Measurements from ENCODE around the gene ZBTB20. TPM values are rescaled to one million over a fixed set of nuclear protein-coding genes. Genes with fewer than 3 reads are reported as not detected.

ZBTB20 gene
- total and polyA plus RNA-seq, 10 donors, result 0.32 to 89.7 (median 71.8) TPM

- H3K27ac ChIP-seq, result no peak overlapping the region
- no peak for DNase-seq
- no peak overlapping the region for H3K4me3 ChIP-seq
- 56 to 93% (median 79%) methylated on average over 1 of the region's 1 CpG for WGBS, 5 donors
- H3K27me3 ChIP-seq (replicated peaks in 1 of 7), result no peaks in the 10 kb centered on the region
- intact Hi-C loops (cut with DNase I; ENCODE audit: low total_unique reads), result no loop called here
- no peaks in the 10 kb centered on the region for H3K9me3 ChIP-seq
- H3K36me3 ChIP-seq, result no peaks in the 10 kb centered on the region
- TF ChIP-seq, protein P1, sequence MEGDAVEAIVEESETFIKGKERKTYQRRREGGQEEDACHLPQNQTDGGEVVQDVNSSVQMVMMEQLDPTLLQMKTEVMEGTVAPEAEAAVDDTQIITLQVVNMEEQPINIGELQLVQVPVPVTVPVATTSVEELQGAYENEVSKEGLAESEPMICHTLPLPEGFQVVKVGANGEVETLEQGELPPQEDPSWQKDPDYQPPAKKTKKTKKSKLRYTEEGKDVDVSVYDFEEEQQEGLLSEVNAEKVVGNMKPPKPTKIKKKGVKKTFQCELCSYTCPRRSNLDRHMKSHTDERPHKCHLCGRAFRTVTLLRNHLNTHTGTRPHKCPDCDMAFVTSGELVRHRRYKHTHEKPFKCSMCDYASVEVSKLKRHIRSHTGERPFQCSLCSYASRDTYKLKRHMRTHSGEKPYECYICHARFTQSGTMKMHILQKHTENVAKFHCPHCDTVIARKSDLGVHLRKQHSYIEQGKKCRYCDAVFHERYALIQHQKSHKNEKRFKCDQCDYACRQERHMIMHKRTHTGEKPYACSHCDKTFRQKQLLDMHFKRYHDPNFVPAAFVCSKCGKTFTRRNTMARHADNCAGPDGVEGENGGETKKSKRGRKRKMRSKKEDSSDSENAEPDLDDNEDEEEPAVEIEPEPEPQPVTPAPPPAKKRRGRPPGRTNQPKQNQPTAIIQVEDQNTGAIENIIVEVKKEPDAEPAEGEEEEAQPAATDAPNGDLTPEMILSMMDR (IDR thresholded peaks at IDR 0.05 in 8 of 11, conservative IDR thresholded peaks at IDR 0.05 in 3 of 11), result no peak
- TF ChIP-seq POLR2AphosphoS5 (IDR thresholded peaks at IDR 0.05), result no peak
- TF ChIP-seq POLR2A (IDR thresholded peaks at IDR 0.05), result no peak
- H3K4me1 ChIP-seq, result peaks cover 5 to 16% (median 10%) of the 10 kb centered on the region in 6 donors
Observed at GRCh38 chr3:114496021-114496434, 651.1 kb downstream of the ZBTB20 start.

GRCh38 chr3:114494498-114494897 lies 652.6 kb downstream of the ZBTB20 start:
- intact Hi-C loops (cut with DNase I; ENCODE audit: low total_unique reads), result no loop called here
- WGBS, 5 donors, result 59 to 70% (median 62%) methylated on average over 1 of the region's 1 CpG

GRCh38 chr3:114490829-114491228 lies 656.3 kb downstream of the ZBTB20 start:
- DNase-seq, result no peak
- 97 to 100% (median 99%) methylated on average over 1 of the region's 1 CpG; no CpG with 5 or more reads in 1 of the 5 donors for WGBS, 5 donors
- no peaks in the 10 kb centered on the region for H3K27me3 ChIP-seq (replicated peaks in 1 of 7)
- intact Hi-C loops (cut with DNase I; ENCODE audit: low total_unique reads), result no loop called here
- no peak overlapping the region for H3K4me3 ChIP-seq
- no peaks in the 10 kb centered on the region for H3K4me1 ChIP-seq
- H3K27ac ChIP-seq, result no peak overlapping the region
- H3K36me3 ChIP-seq, result peaks cover 0 to 7% (median 0%) of the 10 kb centered on the region in 6 donors
- no peaks in the 10 kb centered on the region for H3K9me3 ChIP-seq
- TF ChIP-seq, protein P1 (IDR thresholded peaks at IDR 0.05 in 8 of 11, conservative IDR thresholded peaks at IDR 0.05 in 3 of 11), result no peak
- TF ChIP-seq POLR2AphosphoS5 (IDR thresholded peaks at IDR 0.05) (no peak), POLR2A (IDR thresholded peaks at IDR 0.05) (no peak)

More at GRCh38 chr3:114494498-114494897, 652.6 kb downstream of the ZBTB20 start:
- no peak overlapping the region for H3K4me3 ChIP-seq
- H3K9me3 ChIP-seq, result no peaks in the 10 kb centered on the region
- DNase-seq, result no peak
- H3K4me1 ChIP-seq, result peaks cover 0 to under 1% (median 0%) of the 10 kb centered on the region in 6 donors
- no peak for TF ChIP-seq POLR2A (IDR thresholded peaks at IDR 0.05)
- TF ChIP-seq, protein P1 (IDR thresholded peaks at IDR 0.05 in 8 of 11, conservative IDR thresholded peaks at IDR 0.05 in 3 of 11), result no peak
- TF ChIP-seq POLR2AphosphoS5 (IDR thresholded peaks at IDR 0.05), result no peak
- no peaks in the 10 kb centered on the region for H3K36me3 ChIP-seq
- H3K27ac ChIP-seq, result no peak overlapping the region
- H3K27me3 ChIP-seq (replicated peaks in 1 of 7), result no peaks in the 10 kb centered on the region

- Histone ChIP-seq H3K4me1 (peaks cover 0 to 11% (median 5%) of the 10 kb centered on the region in 6 donors), H3K9me3 (no peaks in the 10 kb centered on the region), H3K4me3 (no peak overlapping the region), H3K27ac (no peak overlapping the region), H3K36me3 (peaks cover 0 to 7% (median 0%) of the 10 kb centered on the region in 6 donors), H3K27me3 (replicated peaks in 1 of 7) (no peaks in the 10 kb centered on the region)
- TF ChIP-seq POLR2A (IDR thresholded peaks at IDR 0.05) (no peak), POLR2AphosphoS5 (IDR thresholded peaks at IDR 0.05) (no peak)
- TF ChIP-seq, protein P1 (IDR thresholded peaks at IDR 0.05 in 8 of 11, conservative IDR thresholded peaks at IDR 0.05 in 3 of 11), result no peak
- no peak for DNase-seq
- WGBS, 5 donors, result 94 to 96% (median 95%) methylated on average over 8 of the region's 8 CpGs
- intact Hi-C loops (cut with DNase I; ENCODE audit: low total_unique reads), result no loop called here
Observed at GRCh38 chr3:114487502-114487901, 659.6 kb downstream of the ZBTB20 start.

All from spleen (tissue), 11 donors.